Measurements from ENCODE around the gene PRORP.
"Not testable (repeated sequence)": the region's sequence is repeated elsewhere in the genome, so short reads cannot be mapped to it uniquely, and the experiment has no call there.

PRORP gene

GRCh38 chr14:35121887-35122695 lies at the start of gene PRORP, which contains the start of gene PPP2R3C:
Gene PRORP (plus strand): TSS chr14:35122552. CDS start chr14:35123246, 694 bp downstream.
Gene PPP2R3C (minus strand): TSS chr14:35121990. CDS start chr14:35121959, 31 bp downstream.
- Mint-ChIP-seq H3K36me3 (peaks cover 31% of the 10 kb centered on the region), H3K4me3 (peak within 1 kb of the TSS; percentile 98), H3K4me1 (peaks cover 63% of the 10 kb centered on the region), H3K27ac (peak within 1 kb of the TSS; percentile 100), H3K27me3 (no peaks in the 10 kb centered on the region), H3K9me3 (no peaks in the 10 kb centered on the region)
- CTCF ChIA-PET = interaction anchor here (1.1 kb wide), 1 partner anchor 170 kb away, joined by 3 read pairs; the partner anchor contains the start of gene PSMA6
- DNase-seq = peak; percentile 95

- Mint-ChIP-seq H3K36me3 (peaks cover 17% of the 10 kb centered on the region), H3K4me3 (no peak overlapping the region), H3K27me3 (no peaks in the 10 kb centered on the region), H3K9me3 (no peaks in the 10 kb centered on the region), H3K4me1 (no peaks in the 10 kb centered on the region), H3K27ac (no peak overlapping the region)
- no peak for DNase-seq
- CTCF ChIA-PET = no interaction called here
These were observed 48.9 kb upstream of the PRORP start for GRCh38 chr14:35073486-35073885.

- Mint-ChIP-seq H3K27ac (no peak overlapping the region), H3K9me3 (no peaks in the 10 kb centered on the region), H3K4me1 (no peaks in the 10 kb centered on the region), H3K4me3 (no peak overlapping the region), H3K36me3 (peaks cover 23% of the 10 kb centered on the region), H3K27me3 (no peaks in the 10 kb centered on the region)
- no peak for DNase-seq
- CTCF ChIA-PET = interaction anchor here (0.8 kb wide), 1 partner anchor 9 kb away, joined by 3 read pairs; no protein-coding TSS in a partner anchor
These were observed 44.3 kb upstream of the PRORP start for GRCh38 chr14:35078082-35078481.

GRCh38 chr14:35079742-35080141 lies 42.6 kb upstream of the PRORP start:
- Mint-ChIP-seq H3K36me3 (peaks cover 27% of the 10 kb centered on the region), H3K4me1 (no peaks in the 10 kb centered on the region), H3K4me3 (no peak overlapping the region), H3K27ac (no peak overlapping the region), H3K27me3 (no peaks in the 10 kb centered on the region), H3K9me3 (no peaks in the 10 kb centered on the region)
- no peak for DNase-seq
- CTCF ChIA-PET = no interaction called here

GRCh38 chr14:35083530-35084150 lies 38.7 kb upstream of the PRORP start:
- CTCF ChIA-PET = no interaction called here
- no peaks in the 10 kb centered on the region for H3K9me3 Mint-ChIP-seq
- peaks cover 36% of the 10 kb centered on the region for H3K36me3 Mint-ChIP-seq
- H3K4me3 Mint-ChIP-seq = no peak overlapping the region
- no peak for DNase-seq
- H3K27ac Mint-ChIP-seq = no peak overlapping the region
- no peaks in the 10 kb centered on the region for H3K27me3 Mint-ChIP-seq
- no peaks in the 10 kb centered on the region for H3K4me1 Mint-ChIP-seq

GRCh38 chr14:35085441-35085840 lies 36.9 kb upstream of the PRORP start:
- no peak for DNase-seq
- Mint-ChIP-seq H3K27me3 (no peaks in the 10 kb centered on the region), H3K9me3 (no peaks in the 10 kb centered on the region), H3K27ac (no peak overlapping the region), H3K4me3 (no peak overlapping the region), H3K4me1 (no peaks in the 10 kb centered on the region), H3K36me3 (peaks cover 36% of the 10 kb centered on the region)
- CTCF ChIA-PET = no interaction called here

GRCh38 chr14:35088514-35088913 lies 33.8 kb upstream of the PRORP start:
- no peaks in the 10 kb centered on the region for H3K27me3 Mint-ChIP-seq
- no peak overlapping the region for H3K27ac Mint-ChIP-seq
- no peak for DNase-seq
- peaks cover 38% of the 10 kb centered on the region for H3K36me3 Mint-ChIP-seq
- H3K9me3 Mint-ChIP-seq = no peaks in the 10 kb centered on the region
- CTCF ChIA-PET = no interaction called here
- no peaks in the 10 kb centered on the region for H3K4me1 Mint-ChIP-seq
- no peak overlapping the region for H3K4me3 Mint-ChIP-seq

- peaks cover 35% of the 10 kb centered on the region for H3K36me3 Mint-ChIP-seq
- not testable (repeated sequence) for H3K4me3 Mint-ChIP-seq, DNase-seq, H3K27me3 Mint-ChIP-seq, H3K27ac Mint-ChIP-seq, H3K4me1 Mint-ChIP-seq, H3K9me3 Mint-ChIP-seq
- CTCF ChIA-PET = interaction anchor here (1.0 kb wide), 1 partner anchor 371 kb away, joined by 3 read pairs; no protein-coding TSS in a partner anchor
These were observed 27.7 kb upstream of the PRORP start for GRCh38 chr14:35094645-35095044.

- Mint-ChIP-seq H3K27me3 (no peaks in the 10 kb centered on the region), H3K4me1 (peaks cover 4% of the 10 kb centered on the region), H3K36me3 (peaks cover 56% of the 10 kb centered on the region), H3K4me3 (no peak overlapping the region), H3K9me3 (peaks cover 5% of the 10 kb centered on the region), H3K27ac (no peak overlapping the region)
- no peak for DNase-seq
- CTCF ChIA-PET = no interaction called here
These were observed 14.5 kb upstream of the PRORP start for GRCh38 chr14:35107866-35108265.

- no peak overlapping the region for H3K27ac Mint-ChIP-seq
These were observed 9.7 kb upstream of the PRORP start for GRCh38 chr14:35112641-35113040.

GRCh38 chr14:35113308-35113950 lies 8.9 kb upstream of the PRORP start:
- Mint-ChIP-seq H3K27me3 (no peaks in the 10 kb centered on the region), H3K4me1 (peaks cover 15% of the 10 kb centered on the region), H3K27ac (no peak overlapping the region), H3K4me3 (no peak overlapping the region), H3K36me3 (peaks cover 61% of the 10 kb centered on the region), H3K9me3 (peaks cover 5% of the 10 kb centered on the region)
- no peak for DNase-seq
- CTCF ChIA-PET = interaction anchor here (0.6 kb wide), 2 partner anchors 27 to 464 kb away, joined by 3 read pairs; no protein-coding TSS in a partner anchor

More at GRCh38 chr14:35112641-35113040, 9.7 kb upstream of the PRORP start:
- no peak for DNase-seq
- CTCF ChIA-PET = no interaction called here
- Mint-ChIP-seq H3K4me1 (peaks cover 10% of the 10 kb centered on the region), H3K4me3 (no peak overlapping the region), H3K9me3 (peaks cover 5% of the 10 kb centered on the region), H3K27me3 (no peaks in the 10 kb centered on the region), H3K36me3 (peaks cover 58% of the 10 kb centered on the region)

GRCh38 chr14:35114036-35114435 lies 8.3 kb upstream of the PRORP start:
- peaks cover 19% of the 10 kb centered on the region for H3K4me1 Mint-ChIP-seq
- H3K27ac Mint-ChIP-seq = no peak overlapping the region
- H3K9me3 Mint-ChIP-seq = peaks cover 5% of the 10 kb centered on the region
- H3K27me3 Mint-ChIP-seq = no peaks in the 10 kb centered on the region
- H3K36me3 Mint-ChIP-seq = peaks cover 61% of the 10 kb centered on the region
- CTCF ChIA-PET = interaction anchor here (0.6 kb wide), 1 partner anchor 463 kb away, joined by 3 read pairs; no protein-coding TSS in a partner anchor
- no peak overlapping the region for H3K4me3 Mint-ChIP-seq
- no peak for DNase-seq

GRCh38 chr14:35116242-35116641 lies 6.1 kb upstream of the PRORP start:
- CTCF ChIA-PET = no interaction called here
- no peaks in the 10 kb centered on the region for H3K27me3 Mint-ChIP-seq
- no peak overlapping the region for H3K27ac Mint-ChIP-seq
- peaks cover 49% of the 10 kb centered on the region for H3K36me3 Mint-ChIP-seq
- H3K4me1 Mint-ChIP-seq = peaks cover 32% of the 10 kb centered on the region
- no peak overlapping the region for H3K4me3 Mint-ChIP-seq
- no peak for DNase-seq
- peaks cover 5% of the 10 kb centered on the region for H3K9me3 Mint-ChIP-seq

GRCh38 chr14:35117112-35117511 lies 5.2 kb upstream of the PRORP start:
- CTCF ChIA-PET = interaction anchor here (1.0 kb wide), 1 partner anchor 136 kb away, joined by 3 read pairs; no protein-coding TSS in a partner anchor
- no peak overlapping the region for H3K27ac Mint-ChIP-seq
- no peak for DNase-seq
- H3K9me3 Mint-ChIP-seq = no peaks in the 10 kb centered on the region
- H3K27me3 Mint-ChIP-seq = no peaks in the 10 kb centered on the region
- peaks cover 41% of the 10 kb centered on the region for H3K36me3 Mint-ChIP-seq
- peaks cover 32% of the 10 kb centered on the region for H3K4me1 Mint-ChIP-seq
- no peak overlapping the region for H3K4me3 Mint-ChIP-seq

Measured in activated naive CD4-positive, alpha-beta T cell treated with anti-CD3 and anti-CD28 coated beads, Interleukin-2, amount 10 ng/mL, durations not matched to agents 7 days and 5 days (primary cell).